Erythroblast (primary cell): ENCODE results near the gene SYNJ2.

Source experiments
- GATA1 ChIP-seq: IDR thresholded peaks from 2 replicates; pipeline ENCODE4 v1.6.1; 2011; ENCODE audit warnings: low read depth, mild to moderate bottlenecking, control low read depth, low read length, moderate library complexity
- POLR2A ChIP-seq: IDR thresholded peaks from 2 replicates; pipeline ENCODE4 v1.6.1; 2011; ENCODE audit warnings: mild to moderate bottlenecking, low read length

DNA sequence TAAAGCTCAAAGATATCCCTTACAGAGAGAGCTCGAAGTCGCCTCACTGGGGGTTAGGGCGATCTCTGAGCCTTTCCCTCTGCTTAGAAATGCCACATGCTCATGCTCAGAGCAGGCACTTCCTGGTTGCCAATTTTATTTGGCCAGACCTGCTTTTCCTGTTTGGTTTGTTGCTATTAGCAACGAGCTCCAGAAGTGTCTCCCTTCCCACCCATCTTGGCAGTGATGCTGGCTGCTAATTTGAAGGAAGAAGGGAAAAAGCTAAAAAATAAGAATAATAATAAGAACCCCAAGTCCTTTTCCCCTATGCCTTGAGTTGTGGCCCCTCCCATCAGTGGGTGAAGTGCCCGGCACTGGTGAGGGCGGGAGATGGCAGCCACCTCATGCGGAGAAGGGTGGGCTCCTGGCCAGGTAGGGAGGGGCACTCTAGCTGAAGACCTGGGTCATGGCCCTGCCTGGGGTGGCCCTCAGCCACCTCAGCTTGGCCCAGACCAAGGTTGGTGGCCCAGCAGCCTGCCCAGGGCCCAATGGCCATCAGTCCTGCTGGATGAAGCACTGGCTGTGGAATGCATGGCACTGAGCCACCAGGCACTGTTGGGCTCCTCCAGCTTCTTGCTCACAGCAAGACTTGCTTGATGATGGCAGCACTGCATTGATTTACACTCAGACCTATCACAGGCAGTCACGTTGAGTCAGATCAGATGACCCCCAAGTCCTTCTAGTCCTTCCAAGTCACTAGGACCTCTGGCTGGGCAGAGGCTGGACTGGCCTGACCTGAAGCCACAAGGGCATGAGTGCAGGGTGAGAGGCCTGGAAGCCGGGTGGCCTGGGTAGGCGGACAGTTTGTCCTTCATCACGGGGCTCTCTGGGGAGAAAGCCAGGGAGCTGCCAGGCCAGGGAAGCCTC, 79.0 kb downstream of the SYNJ2 start:
- no peak for TF ChIP-seq POLR2A
- no peak for TF ChIP-seq GATA1
